HCT116 (cell line): Measurements from ENCODE around the gene ZNF479.
"Not testable (repeated sequence)": the region's sequence is repeated elsewhere in the genome, so short reads cannot be mapped to it uniquely, and the experiment has no call there.

Source experiments
- CBX3 ChIP-seq: IDR thresholded peaks from 2 replicates; pipeline ENCODE4 v1.6.1; 2012; ENCODE audit warnings: low read depth
- EZH2 ChIP-seq: fragments of 200-600 bp; sonication (generic); IDR thresholded peaks from 2 replicates; pipeline ENCODE4 v1.6.1; 2017; ENCODE audit warnings: antibody characterized with exemption, mixed run types
- EZH2phosphoT487 ChIP-seq: fragments of 200-600 bp; IDR thresholded peaks from 2 replicates; pipeline ENCODE4 v1.6.1; 2018; ENCODE audit warnings: antibody characterized with exemption, borderline replicate concordance
- FOSL1 ChIP-seq: IDR thresholded peaks from 2 replicates; pipeline ENCODE4 v1.6.1; 2012; ENCODE audit warnings: low read depth
- JUND ChIP-seq: IDR thresholded peaks from 2 replicates; pipeline ENCODE4 v1.6.1; 2012
- POLR2A ChIP-seq: IDR thresholded peaks from 2 replicates; pipeline ENCODE4 v1.7.0; 2011; ENCODE audit warnings: borderline replicate concordance; ENCODE audit not compliant: insufficient read depth, insufficient read length; ENCODE audit errors: extremely low read depth
- POLR2AphosphoS5 ChIP-seq: IDR thresholded peaks from 2 replicates; pipeline ENCODE4 v1.6.1; 2011; ENCODE audit warnings: mild to moderate bottlenecking, low read depth, low read length, moderate library complexity
- RAD21 ChIP-seq: IDR thresholded peaks from 2 replicates; pipeline ENCODE4 v1.6.1; 2012; ENCODE audit warnings: low read depth, mild to moderate bottlenecking
- SIN3A ChIP-seq: IDR thresholded peaks from 2 replicates; pipeline ENCODE4 v1.6.1; 2012; ENCODE audit warnings: low read depth
- SP1 ChIP-seq: IDR thresholded peaks from 2 replicates; pipeline ENCODE4 v1.6.1; 2012; ENCODE audit warnings: low read depth
- SRF ChIP-seq: IDR thresholded peaks from 2 replicates; pipeline ENCODE4 v1.6.1; 2012; ENCODE audit warnings: low read depth
- ZFX ChIP-seq: fragments of 450-650 bp; IDR thresholded peaks from 2 replicates; pipeline ENCODE4 v1.6.1; 2017
- TF ChIP-seq, protein P1 (sequence below), 3 experiments: fragments of 200-600 bp in 1 of 3; sonication (generic) in 1 of 3; IDR thresholded peaks in 2 of 3; conservative IDR thresholded peaks in 1 of 3; 2 replicates each; pipeline ENCODE4 v1.5.1; 2012 to 2017; ENCODE audit warnings: low read depth in 2 of 3, low read length in 2 of 3, antibody characterized with exemption in 1 of 3, borderline replicate concordance in 1 of 3, control low read depth in 1 of 3, mild to moderate bottlenecking in 1 of 3, mixed read lengths in 1 of 3, mixed run types in 1 of 3, moderate library complexity in 1 of 3; ENCODE audit not compliant: insufficient read depth in 1 of 3
- TF ChIP-seq, protein P2 (sequence below): IDR thresholded peaks from 2 replicates; pipeline ENCODE4 v1.6.1; 2012

DNA sequence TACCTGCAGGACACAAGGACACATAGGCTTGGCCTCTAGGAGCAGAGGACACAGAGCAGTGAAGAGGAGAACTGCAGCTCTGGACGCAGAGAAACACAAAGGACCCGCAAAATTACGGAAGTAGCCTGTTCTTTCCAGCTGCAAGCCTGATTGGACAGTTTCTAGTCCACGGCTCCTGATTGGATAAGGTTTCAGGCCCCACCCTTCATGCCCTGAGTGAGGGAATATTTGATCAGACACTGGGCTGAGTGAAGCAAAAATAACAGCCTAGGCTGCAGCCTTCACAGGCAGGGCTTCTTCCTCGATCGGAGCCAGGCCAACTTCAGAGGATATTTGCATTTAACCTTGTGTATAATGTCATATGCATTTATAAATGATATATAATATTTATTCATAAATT, at the start of gene ZNF479:
- TF ChIP-seq, protein P1, sequence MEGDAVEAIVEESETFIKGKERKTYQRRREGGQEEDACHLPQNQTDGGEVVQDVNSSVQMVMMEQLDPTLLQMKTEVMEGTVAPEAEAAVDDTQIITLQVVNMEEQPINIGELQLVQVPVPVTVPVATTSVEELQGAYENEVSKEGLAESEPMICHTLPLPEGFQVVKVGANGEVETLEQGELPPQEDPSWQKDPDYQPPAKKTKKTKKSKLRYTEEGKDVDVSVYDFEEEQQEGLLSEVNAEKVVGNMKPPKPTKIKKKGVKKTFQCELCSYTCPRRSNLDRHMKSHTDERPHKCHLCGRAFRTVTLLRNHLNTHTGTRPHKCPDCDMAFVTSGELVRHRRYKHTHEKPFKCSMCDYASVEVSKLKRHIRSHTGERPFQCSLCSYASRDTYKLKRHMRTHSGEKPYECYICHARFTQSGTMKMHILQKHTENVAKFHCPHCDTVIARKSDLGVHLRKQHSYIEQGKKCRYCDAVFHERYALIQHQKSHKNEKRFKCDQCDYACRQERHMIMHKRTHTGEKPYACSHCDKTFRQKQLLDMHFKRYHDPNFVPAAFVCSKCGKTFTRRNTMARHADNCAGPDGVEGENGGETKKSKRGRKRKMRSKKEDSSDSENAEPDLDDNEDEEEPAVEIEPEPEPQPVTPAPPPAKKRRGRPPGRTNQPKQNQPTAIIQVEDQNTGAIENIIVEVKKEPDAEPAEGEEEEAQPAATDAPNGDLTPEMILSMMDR (IDR thresholded peaks at IDR 0.05 in 2 of 3, conservative IDR thresholded peaks at IDR 0.05 in 1 of 3; ENCODE audit: borderline replicate concordance in 1 of 3, insufficient read depth in 1 of 3, low read depth in 2 of 3, low read length in 2 of 3): not testable (repeated sequence)
- TF ChIP-seq EZH2, CBX3, JUND, SIN3A, EZH2phosphoT487, SP1, FOSL1, RAD21, POLR2AphosphoS5, ZFX, SRF, POLR2A: not testable (repeated sequence)
- TF ChIP-seq, protein P2, sequence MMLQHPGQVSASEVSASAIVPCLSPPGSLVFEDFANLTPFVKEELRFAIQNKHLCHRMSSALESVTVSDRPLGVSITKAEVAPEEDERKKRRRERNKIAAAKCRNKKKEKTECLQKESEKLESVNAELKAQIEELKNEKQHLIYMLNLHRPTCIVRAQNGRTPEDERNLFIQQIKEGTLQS: not testable (repeated sequence)
